K562 (cell line): Measurements from ENCODE around the gene POLR3C. TPM values are rescaled to one million over a fixed set of nuclear protein-coding genes. Genes with fewer than 3 reads are reported as not detected.

Experiments used
- ESRRA ChIP-seq: fragments of 450-650 bp; IDR thresholded peaks from 2 replicates; pipeline ENCODE4 v1.6.1; 2014; ENCODE audit warnings: low read depth, mild to moderate bottlenecking, moderate library complexity, borderline replicate concordance
- MYC ChIP-seq, 2 experiments: fragments of 250-450 bp in 1 of 2; sonication (Bioruptor Pico) in 1 of 2; IDR thresholded peaks; 2 replicates each; pipeline versions ENCODE4 v1.5.1 to v1.6.1; 2012 to 2021; ENCODE audit warnings: low read depth in 2 of 2, borderline replicate concordance in 1 of 2, improper control_type of control experiment in 1 of 2, low read length in 1 of 2, mild to moderate bottlenecking in 1 of 2, moderate library complexity in 1 of 2
- NCOA6 ChIP-seq: fragments of 450-650 bp; IDR thresholded peaks from 2 replicates; pipeline ENCODE4 v1.6.1; 2017; ENCODE audit warnings: mild to moderate bottlenecking
- PCBP1 ChIP-seq: fragments of 200-400 bp; formaldehyde crosslinking; IDR thresholded peaks from 2 replicates; pipeline ENCODE4 v1.6.1; 2018; ENCODE audit warnings: mild to moderate bottlenecking, low read depth, low read length; ENCODE audit not compliant: poor library complexity, severe bottlenecking
- RFX1 ChIP-seq: fragments of 450-650 bp; IDR thresholded peaks from 2 replicates; pipeline ENCODE4 v1.6.1; 2016; ENCODE audit warnings: mild to moderate bottlenecking, moderate library complexity
- RFX7 ChIP-seq: fragments of 250-450 bp; sonication (Bioruptor Pico); IDR thresholded peaks from 2 replicates; pipeline ENCODE4 v1.5.1; 2021; ENCODE audit warnings: mild to moderate bottlenecking
- SMC3 ChIP-seq: conservative IDR thresholded peaks from 2 replicates; pipeline ENCODE4 v1.6.1; 2011; ENCODE audit warnings: low read depth, low read length, improper control_type of control experiment; ENCODE audit not compliant: insufficient read depth
- ZFP91 ChIP-seq: sonication (generic); formaldehyde crosslinking; IDR thresholded peaks from 2 replicates; pipeline ENCODE4 v1.8.0; 2022; ENCODE audit warnings: mild to moderate bottlenecking, missing genetic modification reagents
- polyA plus RNA-seq, 8 experiments: library from polyadenylated mRNA; depleted of rRNA in 4 of 8; stranded (reverse) in 5 of 8; unstranded in 3 of 8; fragments of >200 nt; fragmentation: Nextera tagmentation in 2 of 8; fragmentation: Illumina TruSeq in 1 of 8; extraction: Ambion mirVana in 2 of 8; extraction: Trizol in 1 of 8; gene quantifications; 2 replicates each; pipeline versions ENCODE4 v1.2.1 to v1.2.3, GENCODE V29; 2011 to 2014; ENCODE audit warnings: inconsistent platforms in 1 of 8, missing spikeins in 1 of 8
- total RNA-seq, 7 experiments: library from RNA; depleted of rRNA in 6 of 7; stranded (reverse); fragments of >200 nt in 6 of 7; fragmentation: Illumina TruSeq in 2 of 7; extraction: Trizol in 2 of 7; gene quantifications; 2 replicates each; pipeline versions ENCODE4 v1.2.1 to v1.2.3, GENCODE V29; 2011 to 2021; ENCODE audit warnings: low replicate concordance in 1 of 7
- TF ChIP-seq, protein P1 (sequence below): fragments of 250-450 bp; sonication (Bioruptor Pico); IDR thresholded peaks from 2 replicates; pipeline ENCODE4 v1.9.0; 2021; ENCODE audit warnings: mild to moderate bottlenecking, inconsistent platforms
- TF ChIP-seq, protein P2 (sequence below): fragments of 200-600 bp; sonication (generic); IDR thresholded peaks from one replicate; pipeline ENCODE4 v1.6.1; 2012; ENCODE audit warnings: mild to moderate bottlenecking, low read depth, low read length, inconsistent platforms

POLR3C gene
- total and polyA plus RNA-seq, 9 of the 15 experiments (the other 6 are each of a cell fraction or from before 2014, with no cell fraction given), result 19.7 to 64.1 (median 45.2) TPM

- TF ChIP-seq RFX1 (no peak), ZFP91 (CRISPR knock-in tag) (no peak), NCOA6 (no peak), RFX7 (CRISPR knock-in tag) (no peak), SMC3 (no peak), ESRRA (no peak; the same call in 1 of the 2 replicates), PCBP1 (no peak), MYC (IDR thresholded peaks at IDR 0.05; ENCODE audit: low read depth, low read length) (peak; percentile 40; the same call in 1 of the 2 replicates), MYC (CRISPR knock-in tag; IDR thresholded peaks at IDR 0.05; ENCODE audit: borderline replicate concordance, low read depth) (no peak)
- TF ChIP-seq, protein P1, sequence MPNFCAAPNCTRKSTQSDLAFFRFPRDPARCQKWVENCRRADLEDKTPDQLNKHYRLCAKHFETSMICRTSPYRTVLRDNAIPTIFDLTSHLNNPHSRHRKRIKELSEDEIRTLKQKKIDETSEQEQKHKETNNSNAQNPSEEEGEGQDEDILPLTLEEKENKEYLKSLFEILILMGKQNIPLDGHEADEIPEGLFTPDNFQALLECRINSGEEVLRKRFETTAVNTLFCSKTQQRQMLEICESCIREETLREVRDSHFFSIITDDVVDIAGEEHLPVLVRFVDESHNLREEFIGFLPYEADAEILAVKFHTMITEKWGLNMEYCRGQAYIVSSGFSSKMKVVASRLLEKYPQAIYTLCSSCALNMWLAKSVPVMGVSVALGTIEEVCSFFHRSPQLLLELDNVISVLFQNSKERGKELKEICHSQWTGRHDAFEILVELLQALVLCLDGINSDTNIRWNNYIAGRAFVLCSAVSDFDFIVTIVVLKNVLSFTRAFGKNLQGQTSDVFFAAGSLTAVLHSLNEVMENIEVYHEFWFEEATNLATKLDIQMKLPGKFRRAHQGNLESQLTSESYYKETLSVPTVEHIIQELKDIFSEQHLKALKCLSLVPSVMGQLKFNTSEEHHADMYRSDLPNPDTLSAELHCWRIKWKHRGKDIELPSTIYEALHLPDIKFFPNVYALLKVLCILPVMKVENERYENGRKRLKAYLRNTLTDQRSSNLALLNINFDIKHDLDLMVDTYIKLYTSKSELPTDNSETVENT (CRISPR knock-in tag), result peak; percentile 61; the same call in 1 of the 2 replicates
- TF ChIP-seq, protein P2, sequence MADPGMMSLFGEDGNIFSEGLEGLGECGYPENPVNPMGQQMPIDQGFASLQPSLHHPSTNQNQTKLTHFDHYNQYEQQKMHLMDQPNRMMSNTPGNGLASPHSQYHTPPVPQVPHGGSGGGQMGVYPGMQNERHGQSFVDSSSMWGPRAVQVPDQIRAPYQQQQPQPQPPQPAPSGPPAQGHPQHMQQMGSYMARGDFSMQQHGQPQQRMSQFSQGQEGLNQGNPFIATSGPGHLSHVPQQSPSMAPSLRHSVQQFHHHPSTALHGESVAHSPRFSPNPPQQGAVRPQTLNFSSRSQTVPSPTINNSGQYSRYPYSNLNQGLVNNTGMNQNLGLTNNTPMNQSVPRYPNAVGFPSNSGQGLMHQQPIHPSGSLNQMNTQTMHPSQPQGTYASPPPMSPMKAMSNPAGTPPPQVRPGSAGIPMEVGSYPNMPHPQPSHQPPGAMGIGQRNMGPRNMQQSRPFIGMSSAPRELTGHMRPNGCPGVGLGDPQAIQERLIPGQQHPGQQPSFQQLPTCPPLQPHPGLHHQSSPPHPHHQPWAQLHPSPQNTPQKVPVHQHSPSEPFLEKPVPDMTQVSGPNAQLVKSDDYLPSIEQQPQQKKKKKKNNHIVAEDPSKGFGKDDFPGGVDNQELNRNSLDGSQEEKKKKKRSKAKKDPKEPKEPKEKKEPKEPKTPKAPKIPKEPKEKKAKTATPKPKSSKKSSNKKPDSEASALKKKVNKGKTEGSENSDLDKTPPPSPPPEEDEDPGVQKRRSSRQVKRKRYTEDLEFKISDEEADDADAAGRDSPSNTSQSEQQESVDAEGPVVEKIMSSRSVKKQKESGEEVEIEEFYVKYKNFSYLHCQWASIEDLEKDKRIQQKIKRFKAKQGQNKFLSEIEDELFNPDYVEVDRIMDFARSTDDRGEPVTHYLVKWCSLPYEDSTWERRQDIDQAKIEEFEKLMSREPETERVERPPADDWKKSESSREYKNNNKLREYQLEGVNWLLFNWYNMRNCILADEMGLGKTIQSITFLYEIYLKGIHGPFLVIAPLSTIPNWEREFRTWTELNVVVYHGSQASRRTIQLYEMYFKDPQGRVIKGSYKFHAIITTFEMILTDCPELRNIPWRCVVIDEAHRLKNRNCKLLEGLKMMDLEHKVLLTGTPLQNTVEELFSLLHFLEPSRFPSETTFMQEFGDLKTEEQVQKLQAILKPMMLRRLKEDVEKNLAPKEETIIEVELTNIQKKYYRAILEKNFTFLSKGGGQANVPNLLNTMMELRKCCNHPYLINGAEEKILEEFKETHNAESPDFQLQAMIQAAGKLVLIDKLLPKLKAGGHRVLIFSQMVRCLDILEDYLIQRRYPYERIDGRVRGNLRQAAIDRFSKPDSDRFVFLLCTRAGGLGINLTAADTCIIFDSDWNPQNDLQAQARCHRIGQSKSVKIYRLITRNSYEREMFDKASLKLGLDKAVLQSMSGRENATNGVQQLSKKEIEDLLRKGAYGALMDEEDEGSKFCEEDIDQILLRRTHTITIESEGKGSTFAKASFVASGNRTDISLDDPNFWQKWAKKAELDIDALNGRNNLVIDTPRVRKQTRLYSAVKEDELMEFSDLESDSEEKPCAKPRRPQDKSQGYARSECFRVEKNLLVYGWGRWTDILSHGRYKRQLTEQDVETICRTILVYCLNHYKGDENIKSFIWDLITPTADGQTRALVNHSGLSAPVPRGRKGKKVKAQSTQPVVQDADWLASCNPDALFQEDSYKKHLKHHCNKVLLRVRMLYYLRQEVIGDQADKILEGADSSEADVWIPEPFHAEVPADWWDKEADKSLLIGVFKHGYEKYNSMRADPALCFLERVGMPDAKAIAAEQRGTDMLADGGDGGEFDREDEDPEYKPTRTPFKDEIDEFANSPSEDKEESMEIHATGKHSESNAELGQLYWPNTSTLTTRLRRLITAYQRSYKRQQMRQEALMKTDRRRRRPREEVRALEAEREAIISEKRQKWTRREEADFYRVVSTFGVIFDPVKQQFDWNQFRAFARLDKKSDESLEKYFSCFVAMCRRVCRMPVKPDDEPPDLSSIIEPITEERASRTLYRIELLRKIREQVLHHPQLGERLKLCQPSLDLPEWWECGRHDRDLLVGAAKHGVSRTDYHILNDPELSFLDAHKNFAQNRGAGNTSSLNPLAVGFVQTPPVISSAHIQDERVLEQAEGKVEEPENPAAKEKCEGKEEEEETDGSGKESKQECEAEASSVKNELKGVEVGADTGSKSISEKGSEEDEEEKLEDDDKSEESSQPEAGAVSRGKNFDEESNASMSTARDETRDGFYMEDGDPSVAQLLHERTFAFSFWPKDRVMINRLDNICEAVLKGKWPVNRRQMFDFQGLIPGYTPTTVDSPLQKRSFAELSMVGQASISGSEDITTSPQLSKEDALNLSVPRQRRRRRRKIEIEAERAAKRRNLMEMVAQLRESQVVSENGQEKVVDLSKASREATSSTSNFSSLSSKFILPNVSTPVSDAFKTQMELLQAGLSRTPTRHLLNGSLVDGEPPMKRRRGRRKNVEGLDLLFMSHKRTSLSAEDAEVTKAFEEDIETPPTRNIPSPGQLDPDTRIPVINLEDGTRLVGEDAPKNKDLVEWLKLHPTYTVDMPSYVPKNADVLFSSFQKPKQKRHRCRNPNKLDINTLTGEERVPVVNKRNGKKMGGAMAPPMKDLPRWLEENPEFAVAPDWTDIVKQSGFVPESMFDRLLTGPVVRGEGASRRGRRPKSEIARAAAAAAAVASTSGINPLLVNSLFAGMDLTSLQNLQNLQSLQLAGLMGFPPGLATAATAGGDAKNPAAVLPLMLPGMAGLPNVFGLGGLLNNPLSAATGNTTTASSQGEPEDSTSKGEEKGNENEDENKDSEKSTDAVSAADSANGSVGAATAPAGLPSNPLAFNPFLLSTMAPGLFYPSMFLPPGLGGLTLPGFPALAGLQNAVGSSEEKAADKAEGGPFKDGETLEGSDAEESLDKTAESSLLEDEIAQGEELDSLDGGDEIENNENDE, result no peak
These were observed 35.6 kb downstream of the POLR3C start (continued) for GRCh38 chr1:145859491-145860023.
